PC-3 (cell line): ENCODE data around the gene EPHA1.

Source experiments
- EZH2 ChIP-seq: fragments of 300-600 bp; sonication (generic); IDR thresholded peaks from one replicate; pipeline ENCODE4 v1.6.1; 2017; ENCODE audit warnings: antibody characterized with exemption, mild to moderate bottlenecking, low read length; ENCODE audit not compliant: unreplicated experiment
- TF ChIP-seq, protein P1 (sequence below): fragments of 300-600 bp; sonication (generic); conservative IDR thresholded peaks from 2 replicates; pipeline ENCODE4 v1.5.1; 2017; ENCODE audit warnings: antibody characterized with exemption, low read depth, mild to moderate bottlenecking, low read length

DNA sequence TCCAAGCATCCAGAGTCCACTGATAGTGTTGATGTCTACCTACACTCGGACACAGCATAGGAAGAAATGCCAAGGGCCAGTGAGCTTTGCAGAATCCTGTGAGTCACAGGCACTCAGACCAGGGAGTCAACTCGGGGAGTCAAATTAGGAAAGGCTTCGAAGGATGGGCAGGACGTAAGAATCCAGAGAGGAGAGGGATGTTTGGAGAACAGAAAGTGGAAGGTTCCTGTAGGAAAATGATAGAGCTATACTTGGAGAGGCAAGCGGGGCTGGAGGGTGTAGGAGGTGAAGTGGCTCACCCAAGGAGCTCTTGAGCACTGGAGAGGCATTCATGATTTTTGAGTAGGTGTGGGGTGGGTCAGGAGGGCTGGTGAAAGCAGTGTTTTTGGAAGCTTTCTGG is 24.5 kb downstream of the EPHA1 start:
- TF ChIP-seq, protein P1, sequence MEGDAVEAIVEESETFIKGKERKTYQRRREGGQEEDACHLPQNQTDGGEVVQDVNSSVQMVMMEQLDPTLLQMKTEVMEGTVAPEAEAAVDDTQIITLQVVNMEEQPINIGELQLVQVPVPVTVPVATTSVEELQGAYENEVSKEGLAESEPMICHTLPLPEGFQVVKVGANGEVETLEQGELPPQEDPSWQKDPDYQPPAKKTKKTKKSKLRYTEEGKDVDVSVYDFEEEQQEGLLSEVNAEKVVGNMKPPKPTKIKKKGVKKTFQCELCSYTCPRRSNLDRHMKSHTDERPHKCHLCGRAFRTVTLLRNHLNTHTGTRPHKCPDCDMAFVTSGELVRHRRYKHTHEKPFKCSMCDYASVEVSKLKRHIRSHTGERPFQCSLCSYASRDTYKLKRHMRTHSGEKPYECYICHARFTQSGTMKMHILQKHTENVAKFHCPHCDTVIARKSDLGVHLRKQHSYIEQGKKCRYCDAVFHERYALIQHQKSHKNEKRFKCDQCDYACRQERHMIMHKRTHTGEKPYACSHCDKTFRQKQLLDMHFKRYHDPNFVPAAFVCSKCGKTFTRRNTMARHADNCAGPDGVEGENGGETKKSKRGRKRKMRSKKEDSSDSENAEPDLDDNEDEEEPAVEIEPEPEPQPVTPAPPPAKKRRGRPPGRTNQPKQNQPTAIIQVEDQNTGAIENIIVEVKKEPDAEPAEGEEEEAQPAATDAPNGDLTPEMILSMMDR, result no peak
- no peak for TF ChIP-seq EZH2
